ENCODE results near the gene RAB21.

- TF ChIP-seq RAD21 (CRISPR knock-in tag; IDR thresholded peaks at IDR 0.05) (no peak), KDM1A (CRISPR knock-in tag; IDR thresholded peaks at IDR 0.05) (no peak), SIN3A (IDR thresholded peaks at IDR 0.05; ENCODE audit: borderline replicate concordance, low read depth, low read length) (no peak), DMAP1 (CRISPR knock-in tag; IDR thresholded peaks at IDR 0.05) (no peak), MXI1 (IDR thresholded peaks at IDR 0.05; ENCODE audit: borderline replicate concordance, low read depth, low read length) (no peak), MEIS1 (CRISPR knock-in tag; IDR thresholded peaks at IDR 0.05; ENCODE audit: borderline replicate concordance) (no peak)
- TF ChIP-seq, protein P1, sequence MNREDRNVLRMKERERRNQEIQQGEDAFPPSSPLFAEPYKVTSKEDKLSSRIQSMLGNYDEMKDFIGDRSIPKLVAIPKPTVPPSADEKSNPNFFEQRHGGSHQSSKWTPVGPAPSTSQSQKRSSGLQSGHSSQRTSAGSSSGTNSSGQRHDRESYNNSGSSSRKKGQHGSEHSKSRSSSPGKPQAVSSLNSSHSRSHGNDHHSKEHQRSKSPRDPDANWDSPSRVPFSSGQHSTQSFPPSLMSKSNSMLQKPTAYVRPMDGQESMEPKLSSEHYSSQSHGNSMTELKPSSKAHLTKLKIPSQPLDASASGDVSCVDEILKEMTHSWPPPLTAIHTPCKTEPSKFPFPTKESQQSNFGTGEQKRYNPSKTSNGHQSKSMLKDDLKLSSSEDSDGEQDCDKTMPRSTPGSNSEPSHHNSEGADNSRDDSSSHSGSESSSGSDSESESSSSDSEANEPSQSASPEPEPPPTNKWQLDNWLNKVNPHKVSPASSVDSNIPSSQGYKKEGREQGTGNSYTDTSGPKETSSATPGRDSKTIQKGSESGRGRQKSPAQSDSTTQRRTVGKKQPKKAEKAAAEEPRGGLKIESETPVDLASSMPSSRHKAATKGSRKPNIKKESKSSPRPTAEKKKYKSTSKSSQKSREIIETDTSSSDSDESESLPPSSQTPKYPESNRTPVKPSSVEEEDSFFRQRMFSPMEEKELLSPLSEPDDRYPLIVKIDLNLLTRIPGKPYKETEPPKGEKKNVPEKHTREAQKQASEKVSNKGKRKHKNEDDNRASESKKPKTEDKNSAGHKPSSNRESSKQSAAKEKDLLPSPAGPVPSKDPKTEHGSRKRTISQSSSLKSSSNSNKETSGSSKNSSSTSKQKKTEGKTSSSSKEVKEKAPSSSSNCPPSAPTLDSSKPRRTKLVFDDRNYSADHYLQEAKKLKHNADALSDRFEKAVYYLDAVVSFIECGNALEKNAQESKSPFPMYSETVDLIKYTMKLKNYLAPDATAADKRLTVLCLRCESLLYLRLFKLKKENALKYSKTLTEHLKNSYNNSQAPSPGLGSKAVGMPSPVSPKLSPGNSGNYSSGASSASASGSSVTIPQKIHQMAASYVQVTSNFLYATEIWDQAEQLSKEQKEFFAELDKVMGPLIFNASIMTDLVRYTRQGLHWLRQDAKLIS (CRISPR knock-in tag; IDR thresholded peaks at IDR 0.05) = no peak
Observed at GRCh38 chr12:71756054-71756690, 1.5 kb downstream of the RAB21 start.

Measured in HepG2 (cell line).